Pons (tissue), 1 donor: ENCODE results near the gene GCNT1.
A peak's percentile ranks its signal among the peaks of the same experiment; 100 is the strongest.

Experiments used
- DNase-seq: peaks from one replicate; pipeline ENCODE4 v3.0.0-alpha.2; 2016; ENCODE audit warnings: low spot score

GCNT1 gene

DNA sequence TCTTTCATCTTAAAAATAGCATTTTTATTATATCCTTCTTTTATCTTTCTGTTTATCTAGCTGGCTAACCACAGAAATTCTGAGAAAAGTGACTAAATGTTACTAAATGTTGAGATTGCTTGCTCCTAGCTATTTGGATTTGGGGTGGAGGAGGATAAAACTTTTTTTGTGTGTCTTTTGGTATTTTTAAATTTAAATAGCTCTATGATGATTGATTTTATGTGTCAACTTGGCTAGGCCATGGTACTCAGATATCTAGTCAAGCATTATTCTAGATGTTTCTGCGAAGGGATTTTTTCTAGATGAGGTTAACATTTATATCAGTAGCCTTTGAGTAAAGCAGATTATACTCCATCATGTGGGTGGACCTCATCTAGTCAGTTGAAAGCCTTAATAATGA, 75.0 kb downstream of the GCNT1 start:
- DNase-seq: no peak

DNA sequence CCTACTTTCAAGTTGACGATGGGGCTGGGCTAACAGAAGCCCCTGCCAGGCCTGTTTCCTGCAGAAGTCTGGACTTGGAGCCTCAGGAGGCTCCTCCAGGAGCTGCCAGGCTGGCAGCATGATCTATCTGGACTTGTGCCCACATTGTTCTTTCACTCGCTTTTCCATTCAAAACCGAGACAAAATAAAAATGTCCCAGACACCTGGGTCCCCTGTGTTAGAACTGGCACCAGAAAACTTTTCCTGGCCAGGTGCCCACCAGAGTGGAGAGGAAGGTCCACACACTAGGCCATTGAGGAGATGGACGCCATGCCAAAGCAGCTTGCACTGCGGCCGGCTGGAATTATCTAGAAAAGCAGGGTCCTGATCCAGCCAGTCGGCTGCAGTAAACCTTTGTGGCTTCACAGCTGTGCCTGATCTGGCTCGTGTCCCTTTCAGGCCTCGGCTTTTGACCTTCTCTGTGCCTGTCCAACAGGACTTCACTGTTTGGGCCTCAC, 78.2 kb downstream of the GCNT1 start:
- peak; percentile 19 for DNase-seq

DNA sequence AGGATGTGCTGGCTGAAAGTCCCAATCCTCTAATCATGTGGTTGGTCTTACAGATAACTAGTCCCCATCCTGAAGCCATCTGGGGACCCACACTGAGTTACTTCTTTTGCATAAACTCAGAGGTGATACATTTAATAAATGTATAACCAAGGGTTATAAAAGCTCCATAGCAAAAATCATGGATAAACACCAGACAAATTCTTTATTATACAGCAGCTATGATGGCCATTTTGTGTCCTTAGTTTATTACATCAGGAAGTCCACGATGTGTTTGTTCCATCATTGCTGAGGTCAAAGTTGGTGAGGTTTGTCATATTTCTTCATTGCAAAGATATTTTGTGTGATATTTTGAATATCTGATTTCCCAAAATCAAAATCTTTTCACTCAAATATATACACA, 80.2 kb downstream of the GCNT1 start:
- DNase-seq: no peak

DNA sequence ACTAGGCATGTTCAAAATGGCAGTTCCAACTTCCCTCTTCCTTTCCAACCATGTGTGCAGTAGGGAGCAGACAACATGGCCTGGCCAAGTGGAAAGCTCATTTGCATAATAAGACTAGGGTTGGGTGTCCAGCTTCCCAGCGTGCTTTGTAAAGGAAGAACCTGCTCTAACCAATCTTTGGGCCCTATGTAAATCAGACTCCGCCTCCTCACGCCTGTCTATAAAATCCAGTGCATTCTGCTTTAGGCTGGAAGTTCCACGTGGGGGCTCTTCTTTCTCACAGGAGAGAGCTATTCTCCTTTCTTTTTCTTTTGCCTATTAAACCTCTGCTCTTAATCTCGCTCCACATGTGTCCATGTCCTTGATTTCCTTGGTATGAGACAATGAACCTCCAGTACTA, 83.4 kb downstream of the GCNT1 start:
- DNase-seq: no peak

DNA sequence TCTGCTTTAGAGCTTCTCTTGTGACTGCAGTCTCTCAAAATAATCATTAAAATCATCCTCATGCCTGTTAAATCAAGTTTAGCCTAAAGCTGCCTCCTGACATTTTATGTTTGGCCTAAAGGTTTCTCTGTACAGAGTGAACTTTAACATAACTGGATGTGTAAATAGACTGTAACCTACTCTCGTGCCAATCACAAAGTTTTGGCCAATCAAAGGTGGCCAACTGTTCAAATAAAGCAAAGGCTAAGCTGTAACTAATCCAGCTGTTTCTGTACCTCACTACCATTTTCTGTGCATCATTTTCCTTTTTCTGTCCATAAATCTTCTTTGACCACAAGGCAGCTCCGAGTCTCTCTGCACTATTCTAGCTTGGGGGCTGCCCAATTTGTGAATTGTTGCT, 86.2 kb downstream of the GCNT1 start:
- no peak for DNase-seq

DNA sequence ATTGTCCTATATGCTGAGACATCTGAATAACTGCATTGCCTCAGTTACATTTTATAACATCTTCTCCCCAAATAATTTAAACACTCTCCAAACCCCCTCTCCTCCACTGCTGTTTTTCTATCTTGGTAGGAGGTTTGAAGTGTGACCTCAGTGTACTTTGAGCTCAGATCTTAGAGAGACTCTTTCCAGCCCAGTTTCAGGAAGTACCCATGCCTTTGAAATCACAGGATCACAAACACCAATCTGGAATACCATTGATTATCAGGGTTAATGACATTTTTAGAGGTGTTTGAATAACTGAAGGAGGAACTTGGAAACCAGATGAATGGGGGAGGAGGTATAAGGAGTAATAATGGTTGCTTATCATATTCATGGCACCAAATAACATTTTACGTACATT, 93.2 kb downstream of the GCNT1 start:
- no peak for DNase-seq

DNA sequence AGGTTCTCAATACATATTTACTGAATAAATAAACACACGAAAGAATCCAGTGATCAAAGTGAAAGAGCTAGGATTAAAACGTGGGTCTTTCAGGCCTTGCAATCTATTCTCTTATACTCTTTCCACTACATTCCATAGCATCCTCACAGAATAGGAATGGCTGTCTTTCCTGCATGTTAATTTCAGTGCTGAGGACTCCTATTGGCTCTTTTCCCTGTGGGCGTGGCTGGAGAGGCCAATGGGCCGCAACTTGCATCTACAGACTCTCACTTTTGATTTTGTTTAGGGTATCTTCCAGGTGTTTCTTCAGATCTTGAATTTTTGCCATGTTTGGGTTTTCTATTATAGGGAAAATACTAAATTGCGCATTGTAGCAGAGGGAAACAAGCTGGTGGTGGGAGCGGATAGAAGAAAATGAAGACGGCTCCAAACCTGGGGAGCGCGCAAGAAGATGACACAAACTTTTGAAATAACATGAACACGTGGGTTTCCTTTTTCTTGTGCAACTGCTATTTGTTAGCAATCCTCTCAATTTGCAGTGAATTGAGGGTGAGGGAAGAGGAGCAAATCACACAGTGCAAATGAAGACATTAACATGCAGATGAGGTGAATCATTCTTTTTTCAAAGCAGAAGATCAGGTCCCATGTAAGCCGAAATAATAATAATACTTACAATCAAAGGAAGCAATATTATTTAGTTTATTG, 93.9 kb downstream of the GCNT1 start:
- no peak for DNase-seq

DNA sequence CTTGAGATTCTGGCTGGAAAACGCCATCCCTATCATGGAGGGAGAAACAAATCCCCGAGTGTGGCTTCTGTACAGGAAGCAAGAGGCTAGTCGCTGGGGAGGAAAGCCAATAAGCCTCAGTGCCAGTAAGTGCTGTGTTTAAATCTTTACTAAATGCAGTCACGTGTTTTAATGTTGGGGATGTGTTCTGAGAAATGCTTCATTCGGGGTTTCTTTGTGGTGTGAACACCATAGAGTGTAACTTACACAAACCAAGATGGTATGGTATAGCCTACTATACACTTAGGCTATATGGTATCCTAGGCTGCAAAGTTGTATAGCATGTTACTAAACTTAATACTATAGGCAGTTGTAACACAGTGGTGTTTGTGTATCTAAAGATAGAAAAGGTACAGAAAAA, 94.7 kb downstream of the GCNT1 start:
- DNase-seq: no peak
